ENCODE measurements around the gene GAGE12J. TPM values are rescaled to one million over a fixed set of nuclear protein-coding genes. Genes with fewer than 3 reads are reported as not detected.

GAGE12J gene
- total RNA-seq, 1 experiment from 2014 or later, result not detected

- DNase-seq, result no peak
- H3K27ac ChIP-seq, result no peak overlapping the region
- H3K9me2 ChIP-seq (ENCODE audit: insufficient read depth), result no peaks in the 10 kb centered on the region
- CTCF ChIA-PET, result no interaction called here
- TF ChIP-seq CTCF (conservative IDR thresholded peaks at IDR 0.05), result no peak
- no peak for TF ChIP-seq EZH2 (IDR thresholded peaks at IDR 0.05; ENCODE audit: low read depth)
- no peaks in the 10 kb centered on the region for H3K27me3 ChIP-seq (ENCODE audit: insufficient read depth, low read depth)
- no peaks in the 10 kb centered on the region for H3K4me1 ChIP-seq (replicated peaks; ENCODE audit: insufficient read depth)
- peak overlapping the region; percentile 53; the same call in 1 of the 2 replicates for H3K4me2 ChIP-seq
- BruUV-seq (replicated peaks), result no TSS peak
- H3K36me3 ChIP-seq (ENCODE audit: low read depth), result no peaks in the 10 kb centered on the region
- H3F3A ChIP-seq (ENCODE audit: insufficient read depth, low read depth), result no peaks in the 10 kb centered on the region
- H4K20me1 ChIP-seq (ENCODE audit: insufficient read depth), result no peaks in the 10 kb centered on the region
- no peak overlapping the region for H2AFZ ChIP-seq
- POLR2A ChIA-PET (ENCODE audit: unreplicated experiment), result interaction anchor here (0.6 kb wide), 1 partner anchor 37 kb away, joined by 5 read pairs; no protein-coding TSS in a partner anchor
- intact Hi-C loops (cut with micrococcal nuclease; ENCODE audit: unreplicated experiment), result no loop called here
- H3K9me3 ChIP-seq (ENCODE audit: insufficient read depth, low read depth), result no peaks in the 10 kb centered on the region
- H3K79me2 ChIP-seq (ENCODE audit: low read depth), result no peaks in the 10 kb centered on the region
- H3K4me3 ChIP-seq, result no peak overlapping the region; the same call in 1 of the 2 replicates
Observed at GRCh38 chrX:49309401-49309981, 12.3 kb upstream of the GAGE12J start.

GRCh38 chrX:49310371-49310770 is 11.5 kb upstream of the GAGE12J start:
- Histone ChIP-seq H2AFZ (no peak overlapping the region), H3K27ac (no peak overlapping the region), H3K27me3 (ENCODE audit: insufficient read depth, low read depth) (no peaks in the 10 kb centered on the region), H3K36me3 (ENCODE audit: low read depth) (no peaks in the 10 kb centered on the region), H3K9me2 (ENCODE audit: insufficient read depth) (no peaks in the 10 kb centered on the region), H4K20me1 (ENCODE audit: insufficient read depth) (no peaks in the 10 kb centered on the region), H3K9me3 (ENCODE audit: insufficient read depth, low read depth) (no peaks in the 10 kb centered on the region), H3K4me2 (no peak overlapping the region), H3K79me2 (ENCODE audit: low read depth) (no peaks in the 10 kb centered on the region), H3F3A (ENCODE audit: insufficient read depth, low read depth) (no peaks in the 10 kb centered on the region), H3K4me3 (no peak overlapping the region), H3K4me1 (replicated peaks; ENCODE audit: insufficient read depth) (no peaks in the 10 kb centered on the region)
- POLR2A ChIA-PET (ENCODE audit: unreplicated experiment), result no interaction called here
- intact Hi-C loops (cut with micrococcal nuclease; ENCODE audit: unreplicated experiment), result no loop called here
- CTCF ChIA-PET, result no interaction called here
- DNase-seq, result no peak
- TF ChIP-seq CTCF (conservative IDR thresholded peaks at IDR 0.05) (no peak), EZH2 (IDR thresholded peaks at IDR 0.05; ENCODE audit: low read depth) (no peak)
- no TSS peak for BruUV-seq (replicated peaks)

- no peaks in the 10 kb centered on the region for H3K9me3 ChIP-seq (ENCODE audit: insufficient read depth, low read depth)
- H3K4me3 ChIP-seq, result no peak overlapping the region
- no peak for DNase-seq
- no peaks in the 10 kb centered on the region for H3K27me3 ChIP-seq (ENCODE audit: insufficient read depth, low read depth)
- H3K4me2 ChIP-seq, result no peak overlapping the region
- H3K36me3 ChIP-seq (ENCODE audit: low read depth), result no peaks in the 10 kb centered on the region
- TF ChIP-seq EZH2 (IDR thresholded peaks at IDR 0.05; ENCODE audit: low read depth), result no peak
- no peak for TF ChIP-seq CTCF (conservative IDR thresholded peaks at IDR 0.05)
- no peaks in the 10 kb centered on the region for H3K4me1 ChIP-seq (replicated peaks; ENCODE audit: insufficient read depth)
- no peak overlapping the region for H3K27ac ChIP-seq
- no peaks in the 10 kb centered on the region for H3F3A ChIP-seq (ENCODE audit: insufficient read depth, low read depth)
- H2AFZ ChIP-seq, result no peak overlapping the region
- H3K9me2 ChIP-seq (ENCODE audit: insufficient read depth), result no peaks in the 10 kb centered on the region
- BruUV-seq (replicated peaks), result no TSS peak
- ChIA-PET CTCF (no interaction called here), POLR2A (ENCODE audit: unreplicated experiment) (no interaction called here)
- no peaks in the 10 kb centered on the region for H3K79me2 ChIP-seq (ENCODE audit: low read depth)
- intact Hi-C loops (cut with micrococcal nuclease; ENCODE audit: unreplicated experiment), result no loop called here
- no peaks in the 10 kb centered on the region for H4K20me1 ChIP-seq (ENCODE audit: insufficient read depth)
Observed at GRCh38 chrX:49312176-49312575, 9.7 kb upstream of the GAGE12J start.
